CD14-positive monocyte (primary cell): Measurements from ENCODE around the gene DIS3L2. TPM values are rescaled to one million over a fixed set of nuclear protein-coding genes. Genes with fewer than 3 reads are reported as not detected.

Experiments
- DNase-seq, 3 donors: peaks; one replicate each; pipeline ENCODE4 v3.0.0-alpha.2; 2011 to 2022
- H2AFZ ChIP-seq: 2 replicates; pipeline ENCODE4 v1.6.0; 2012; ENCODE audit warnings: mild to moderate bottlenecking, low read depth, low read length, inconsistent platforms; ENCODE audit not compliant: insufficient read depth, poor library complexity, severe bottlenecking
- H3K27ac ChIP-seq, 2 donors: 1 replicate in 1 of 2; 2 replicates in 1 of 2; pipeline ENCODE4 v1.5.1; 2012 to 2013; ENCODE audit warnings: low read length in 2 of 2, control low read depth in 1 of 2, inconsistent platforms in 1 of 2, low read depth in 1 of 2, mild to moderate bottlenecking in 1 of 2
- H3K27me3 ChIP-seq, 2 donors: one replicate each; pipeline versions ENCODE4 v1.6.0 to v1.6.1; 2011 to 2013; ENCODE audit warnings: low read length in 2 of 2; ENCODE audit not compliant: control insufficient read depth in 2 of 2, insufficient read depth in 2 of 2
- H3K36me3 ChIP-seq, 2 donors: replicated peaks in 1 of 2; 1 replicate in 1 of 2; 2 replicates in 1 of 2; pipeline versions ENCODE4 v1.5.1 to v1.6.1; 2012 to 2013; ENCODE audit warnings: low read length in 2 of 2, control low read depth in 1 of 2, inconsistent platforms in 1 of 2, mild to moderate bottlenecking in 1 of 2; ENCODE audit not compliant: insufficient read depth in 2 of 2, control insufficient read depth in 1 of 2
- H3K4me1 ChIP-seq, 2 donors: 1 replicate in 1 of 2; 2 replicates in 1 of 2; pipeline versions ENCODE4 v1.5.1 to v1.6.1; 2012 to 2013; ENCODE audit warnings: low read length in 2 of 2, control low read depth in 1 of 2, inconsistent platforms in 1 of 2, mild to moderate bottlenecking in 1 of 2, moderate library complexity in 1 of 2; ENCODE audit not compliant: insufficient read depth in 2 of 2, control insufficient read depth in 1 of 2
- H3K4me2 ChIP-seq: replicated peaks from 2 replicates; pipeline ENCODE3; 2012; ENCODE audit warnings: low read length, moderate library complexity, mild to moderate bottlenecking; ENCODE audit not compliant: poor library complexity, severe bottlenecking; ENCODE audit errors: extremely low read depth
- H3K4me3 ChIP-seq, 3 experiments: fragments of 200-600 bp in 1 of 3; sonication (generic) in 1 of 3; replicated peaks in 1 of 3; 1 replicate in 2 of 3; 2 replicates in 1 of 3; pipeline ENCODE4 v1.5.1; 2011 to 2013; ENCODE audit warnings: low read length in 3 of 3, mild to moderate bottlenecking in 3 of 3, control low read depth in 2 of 3, low read depth in 2 of 3, inconsistent platforms in 1 of 3, moderate library complexity in 1 of 3
- H3K79me2 ChIP-seq: 2 replicates; pipeline ENCODE4 v1.6.0; 2012; ENCODE audit warnings: mild to moderate bottlenecking, control low read depth, inconsistent platforms, low read length, moderate library complexity; ENCODE audit not compliant: insufficient read depth
- H3K9ac ChIP-seq: 2 replicates; pipeline ENCODE4 v1.6.0; 2017; ENCODE audit warnings: low read length, mild to moderate bottlenecking; ENCODE audit not compliant: insufficient read depth, poor library complexity, severe bottlenecking
- H3K9me3 ChIP-seq, 2 donors: replicated peaks in 1 of 2; 1 replicate in 1 of 2; 2 replicates in 1 of 2; pipeline versions ENCODE4 v1.5.1 to v1.6.1; 2012 to 2013; ENCODE audit warnings: low read length in 2 of 2, control low read depth in 1 of 2; ENCODE audit not compliant: control insufficient read depth in 1 of 2, insufficient read depth in 1 of 2
- H4K20me1 ChIP-seq: 2 replicates; pipeline ENCODE4 v1.6.0; 2012; ENCODE audit warnings: mild to moderate bottlenecking, low read length, control low read depth, moderate library complexity; ENCODE audit not compliant: insufficient read depth
- H3K27ac Mint-ChIP-seq, 7 donors: one replicate each; pipeline ENCODE4 v1.8.0; 2020; ENCODE audit warnings: mild to moderate bottlenecking in 7 of 7, mixed read lengths in 7 of 7, moderate library complexity in 6 of 7, inconsistent platforms in 2 of 7
- H3K27me3 Mint-ChIP-seq, 3 donors: one replicate each; pipeline ENCODE4 v1.8.0; 2021 to 2022; ENCODE audit warnings: low read depth in 3 of 3, mild to moderate bottlenecking in 3 of 3, mixed read lengths in 3 of 3, moderate library complexity in 3 of 3, inconsistent platforms in 1 of 3
- H3K36me3 Mint-ChIP-seq, 2 donors: one replicate each; pipeline ENCODE4 v1.8.0; 2020; ENCODE audit warnings: mixed read lengths in 2 of 2, inconsistent platforms in 1 of 2, mild to moderate bottlenecking in 1 of 2
- H3K4me1 Mint-ChIP-seq: one replicate; pipeline ENCODE4 v1.8.0; 2020; ENCODE audit warnings: mild to moderate bottlenecking, mixed read lengths
- H3K4me3 Mint-ChIP-seq, 2 donors: one replicate each; pipeline ENCODE4 v1.8.0; 2020; ENCODE audit warnings: mild to moderate bottlenecking in 2 of 2, mixed read lengths in 2 of 2, moderate library complexity in 1 of 2
- H3K9me3 Mint-ChIP-seq, 7 donors: one replicate each; pipeline ENCODE4 v1.8.0; 2020 to 2022; ENCODE audit warnings: mixed read lengths in 7 of 7, mild to moderate bottlenecking in 6 of 7, moderate library complexity in 6 of 7, inconsistent platforms in 2 of 7
- WGBS: methylation state at CpG from one replicate; pipeline ENCODE4 v1.1.5; 2013; ENCODE audit warnings: missing lambda C conversion rate; ENCODE audit not compliant: insufficient coverage; 5-methylcytosine and 5-hydroxymethylcytosine counted together
- intact Hi-C, 2 donors: fragments of 100-400 bp; cut with micrococcal nuclease; formaldehyde crosslinking; loops; one replicate each; pipeline versions ENCODE4 v1.15.0 to v1.15.1; 2023
- polyA plus RNA-seq, 3 donors: library from polyadenylated mRNA; depleted of rRNA in 1 of 3; unstranded in 2 of 3; stranded (reverse) in 1 of 3; fragments of 300-500 nt in 2 of 3; fragments of >200 nt in 1 of 3; fragmentation: Illumina TruSeq in 2 of 3; gene quantifications; 1 replicate in 2 of 3; 2 replicates in 1 of 3; pipeline ENCODE4 v1.2.3, GENCODE V29; 2012 to 2021
- TF ChIP-seq, protein P1 (sequence below): fragments of 200-600 bp; IDR thresholded peaks from one replicate; pipeline ENCODE4 v1.8.0; 2022; ENCODE audit warnings: antibody characterized with exemption, mild to moderate bottlenecking

The DIS3L2 gene
- polyA plus RNA-seq, 3 donors: 6.0 to 21.7 (median 6.4) TPM

DNA sequence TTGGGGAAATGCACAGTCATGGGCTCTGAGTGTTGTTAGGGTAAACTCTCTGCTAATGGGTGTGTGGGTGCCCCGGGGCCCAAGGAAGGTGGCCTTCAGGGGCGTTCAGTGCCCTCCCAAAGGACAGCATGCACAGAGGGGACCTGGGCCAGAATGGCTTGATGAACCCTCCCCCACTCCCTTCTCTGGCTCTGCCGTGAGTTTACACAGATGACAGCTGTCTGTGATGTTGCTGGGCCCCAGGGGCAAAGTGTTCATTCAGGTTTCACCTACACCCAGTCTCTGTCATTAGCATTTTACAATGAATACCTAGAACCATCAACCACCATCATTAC, 38.5 kb upstream of the DIS3L2 start:
- peaks cover 16 to 24% of the 10 kb centered on the region in 2 donors for H3K4me1 ChIP-seq

DNA sequence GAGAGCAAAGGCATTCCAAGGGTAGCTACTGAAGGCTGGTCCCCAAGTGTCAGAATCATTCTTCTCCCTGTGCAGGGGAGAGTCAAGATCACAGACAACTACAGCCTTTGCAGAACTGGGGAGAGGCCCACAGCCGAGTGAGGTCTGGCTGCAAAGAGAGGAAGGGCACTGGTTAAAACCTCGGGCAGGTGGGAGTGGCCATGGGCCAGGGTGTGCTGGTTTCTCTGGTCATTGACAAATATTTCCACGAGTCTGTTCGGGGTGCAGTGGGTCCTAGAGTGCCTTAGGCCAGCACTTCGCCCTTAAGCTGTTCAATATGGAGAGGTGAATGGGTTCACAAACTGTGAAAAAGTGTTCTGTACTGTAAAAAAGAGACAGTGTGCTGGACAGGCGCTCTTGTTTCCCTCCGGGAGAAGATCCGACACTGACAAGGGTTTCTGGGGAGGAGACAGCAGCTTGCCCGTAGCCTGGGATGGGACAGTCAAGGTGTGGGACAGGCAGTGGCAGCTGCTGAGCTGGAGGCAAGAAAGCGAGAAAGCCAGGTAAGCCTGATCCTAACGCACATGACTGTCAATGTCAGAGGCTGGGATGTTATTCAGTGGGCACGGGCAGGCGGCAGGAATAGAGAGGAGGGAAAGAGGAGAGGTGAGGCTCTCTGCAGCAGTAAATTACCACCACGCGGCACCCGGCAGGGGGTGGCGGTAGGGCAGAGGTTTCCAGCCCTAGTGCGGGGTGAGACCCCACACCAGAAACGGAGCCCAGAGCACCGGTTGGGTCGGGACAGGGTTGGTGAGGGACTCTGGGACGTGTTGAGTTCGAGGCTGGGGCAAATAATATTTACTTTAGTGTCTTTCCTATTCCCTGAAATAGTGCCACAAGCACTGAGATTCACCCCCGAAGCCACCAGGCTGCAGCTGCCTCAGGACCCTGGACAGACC, 37.3 kb upstream of the DIS3L2 start:
- H2AFZ ChIP-seq: no peak overlapping the region
- no peaks in the 10 kb centered on the region for H3K36me3 ChIP-seq
- H3K9me3 ChIP-seq: peaks cover 0 to 18% of the 10 kb centered on the region in 2 donors
- no peaks in the 10 kb centered on the region for H4K20me1 ChIP-seq
- H3K27me3 ChIP-seq: peaks cover 28 to 60% of the 10 kb centered on the region in 2 donors
- Mint-ChIP-seq H3K4me1 (peaks cover 12% of the 10 kb centered on the region), H3K4me3 (peak overlapping the region in 1 of 2 donors; percentile 68), H3K36me3 (peaks cover 0 to 4% of the 10 kb centered on the region in 2 donors), H3K27ac (no peak overlapping the region), H3K9me3 (peaks cover 0 to 12% (median 2%) of the 10 kb centered on the region in 7 donors), H3K27me3 (peaks cover 49 to 72% (median 56%) of the 10 kb centered on the region in 3 donors)
- H3K9ac ChIP-seq: no peak overlapping the region
- intact Hi-C loops: loop anchor here (2.0 to 10.0 kb wide), 4 partner anchors 211 to 405 kb away; no protein-coding TSS in a partner anchor
- H3K4me2 ChIP-seq: no peak overlapping the region
- H3K27ac ChIP-seq: no peak overlapping the region
- DNase-seq: no peak
- 81% methylated on average over 19 of the region's 24 CpGs for WGBS
- TF ChIP-seq, protein P1, sequence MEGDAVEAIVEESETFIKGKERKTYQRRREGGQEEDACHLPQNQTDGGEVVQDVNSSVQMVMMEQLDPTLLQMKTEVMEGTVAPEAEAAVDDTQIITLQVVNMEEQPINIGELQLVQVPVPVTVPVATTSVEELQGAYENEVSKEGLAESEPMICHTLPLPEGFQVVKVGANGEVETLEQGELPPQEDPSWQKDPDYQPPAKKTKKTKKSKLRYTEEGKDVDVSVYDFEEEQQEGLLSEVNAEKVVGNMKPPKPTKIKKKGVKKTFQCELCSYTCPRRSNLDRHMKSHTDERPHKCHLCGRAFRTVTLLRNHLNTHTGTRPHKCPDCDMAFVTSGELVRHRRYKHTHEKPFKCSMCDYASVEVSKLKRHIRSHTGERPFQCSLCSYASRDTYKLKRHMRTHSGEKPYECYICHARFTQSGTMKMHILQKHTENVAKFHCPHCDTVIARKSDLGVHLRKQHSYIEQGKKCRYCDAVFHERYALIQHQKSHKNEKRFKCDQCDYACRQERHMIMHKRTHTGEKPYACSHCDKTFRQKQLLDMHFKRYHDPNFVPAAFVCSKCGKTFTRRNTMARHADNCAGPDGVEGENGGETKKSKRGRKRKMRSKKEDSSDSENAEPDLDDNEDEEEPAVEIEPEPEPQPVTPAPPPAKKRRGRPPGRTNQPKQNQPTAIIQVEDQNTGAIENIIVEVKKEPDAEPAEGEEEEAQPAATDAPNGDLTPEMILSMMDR: no peak
- no peaks in the 10 kb centered on the region for H3K79me2 ChIP-seq
- peaks cover 16 to 24% of the 10 kb centered on the region in 2 donors for H3K4me1 ChIP-seq
- no peak overlapping the region for H3K4me3 ChIP-seq

More for the DNA sequence above, 38.5 kb upstream of the DIS3L2 start:
- no peak for DNase-seq
- Histone ChIP-seq H4K20me1 (no peaks in the 10 kb centered on the region), H3K27me3 (peaks cover 26 to 49% of the 10 kb centered on the region in 2 donors), H2AFZ (no peak overlapping the region), H3K4me3 (no peak overlapping the region), H3K9me3 (peaks cover 0 to 18% of the 10 kb centered on the region in 2 donors), H3K36me3 (no peaks in the 10 kb centered on the region), H3K4me2 (no peak overlapping the region), H3K79me2 (no peaks in the 10 kb centered on the region), H3K9ac (no peak overlapping the region), H3K27ac (no peak overlapping the region)
- Mint-ChIP-seq H3K27me3 (peaks cover 40 to 60% (median 51%) of the 10 kb centered on the region in 3 donors), H3K4me1 (peaks cover 12% of the 10 kb centered on the region), H3K36me3 (peaks cover 0 to 4% of the 10 kb centered on the region in 2 donors), H3K27ac (no peak overlapping the region), H3K4me3 (no peak overlapping the region), H3K9me3 (peaks cover 0 to 12% (median 2%) of the 10 kb centered on the region in 7 donors)
- intact Hi-C loops: loop anchor here (10.0 kb wide), 2 partner anchors 212 to 222 kb away; no protein-coding TSS in a partner anchor
- TF ChIP-seq, protein P1: no peak
- 87% methylated on average over 3 of the region's 3 CpGs for WGBS
